ENCODE results near the gene ARHGAP24. TPM values are rescaled to one million over a fixed set of nuclear protein-coding genes. Genes with fewer than 3 reads are reported as not detected.

ARHGAP24 gene
- total and polyA plus RNA-seq, 2 donors (not counting 3 experiments of a cell fraction or from before 2014, with no cell fraction given) = 52.1 to 79.4 TPM

GRCh38 chr4:85884251-85884650, 409.3 kb downstream of the ARHGAP24 start:
- Histone ChIP-seq H3K79me2 (ENCODE audit: control insufficient read depth, insufficient read depth, low read length) (peaks cover 97% of the 10 kb centered on the region), H3K27me3 (ENCODE audit: control insufficient read depth in 2 of 2, insufficient read depth in 2 of 2, low read length in 2 of 2) (no peaks in the 10 kb centered on the region), H3K4me1 (ENCODE audit: control insufficient read depth, extremely low read depth, insufficient read depth, low read length) (peaks cover 12% of the 10 kb centered on the region), H3K36me3 (ENCODE audit: control insufficient read depth in 2 of 2, extremely low read depth in 1 of 2, insufficient read depth in 2 of 2, low read length in 2 of 2) (no peaks in the 10 kb centered on the region), H3K9me1 (replicated peaks; ENCODE audit: control insufficient read depth, extremely low read depth, insufficient read depth, low read length) (no peaks in the 10 kb centered on the region), H3K4me3 (replicated peaks in 1 of 3; ENCODE audit: insufficient read depth in 1 of 3, low read depth in 1 of 3, low read length in 3 of 3) (no peak overlapping the region), H2AFZ (ENCODE audit: low read depth, low read length) (no peak overlapping the region), H3K9ac (replicated peaks; ENCODE audit: extremely low read depth, insufficient read depth, low read length) (no peak overlapping the region), H4K20me1 (replicated peaks; ENCODE audit: control insufficient read depth, extremely low read depth, insufficient read depth, low read length) (peaks cover 9% of the 10 kb centered on the region), H3K4me2 (ENCODE audit: insufficient read depth, low read length) (no peak overlapping the region), H3K27ac (ENCODE audit: insufficient read depth, low read depth, low read length) (no peak overlapping the region), H3K9me3 (replicated peaks; ENCODE audit: control insufficient read depth, insufficient read depth, low read length) (no peaks in the 10 kb centered on the region)
- DNase-seq (ENCODE audit: low read depth, low spot score) = no peak
- TF ChIP-seq POLR2AphosphoS5 (IDR thresholded peaks at IDR 0.05; ENCODE audit: insufficient read depth, low read depth, low read length) = no peak
- ChIA-PET POLR2A (no interaction called here), CTCF (no interaction called here)
- no peak for FAIRE-seq
- intact Hi-C loops (cut with micrococcal nuclease) = no loop called here
- no TSS peak for BruUV-seq (replicated peaks)
- dilution Hi-C loops (cut with MboI; ENCODE audit: extremely low pct_ligation_motif_present, low sequenced_read_pairs) = no loop called here

- DNase-seq (ENCODE audit: low read depth, low spot score) (peak; percentile 26), FAIRE-seq (peak; percentile 71)
- Histone ChIP-seq H3K4me2 (ENCODE audit: insufficient read depth, low read length) (no peak overlapping the region), H4K20me1 (replicated peaks; ENCODE audit: control insufficient read depth, extremely low read depth, insufficient read depth, low read length) (peaks cover 3% of the 10 kb centered on the region), H3K79me2 (ENCODE audit: control insufficient read depth, insufficient read depth, low read length) (peaks cover 94% of the 10 kb centered on the region), H3K9ac (replicated peaks; ENCODE audit: extremely low read depth, insufficient read depth, low read length) (no peak overlapping the region), H2AFZ (ENCODE audit: low read depth, low read length) (no peak overlapping the region), H3K36me3 (ENCODE audit: control insufficient read depth in 2 of 2, extremely low read depth in 1 of 2, insufficient read depth in 2 of 2, low read length in 2 of 2) (no peaks in the 10 kb centered on the region), H3K27ac (ENCODE audit: insufficient read depth, low read depth, low read length) (no peak overlapping the region), H3K4me3 (replicated peaks in 1 of 3; ENCODE audit: insufficient read depth in 1 of 3, low read depth in 1 of 3, low read length in 3 of 3) (no peak overlapping the region), H3K4me1 (ENCODE audit: control insufficient read depth, extremely low read depth, insufficient read depth, low read length) (peaks cover 12% of the 10 kb centered on the region), H3K9me1 (replicated peaks; ENCODE audit: control insufficient read depth, extremely low read depth, insufficient read depth, low read length) (no peaks in the 10 kb centered on the region), H3K27me3 (ENCODE audit: control insufficient read depth in 2 of 2, insufficient read depth in 2 of 2, low read length in 2 of 2) (no peaks in the 10 kb centered on the region), H3K9me3 (replicated peaks; ENCODE audit: control insufficient read depth, insufficient read depth, low read length) (no peaks in the 10 kb centered on the region)
- BruUV-seq (replicated peaks) = no TSS peak
- ChIA-PET POLR2A (no interaction called here), CTCF (interaction anchor here (0.8 to 1.7 kb wide), 5 partner anchors 10 to 90 kb away, joined by 3 to 5 read pairs (median 4); no protein-coding TSS in a partner anchor)
- intact Hi-C loops (cut with micrococcal nuclease) = no loop called here
- no peak for TF ChIP-seq JUN (IDR thresholded peaks at IDR 0.05; ENCODE audit: borderline replicate concordance, insufficient read depth, insufficient read length, low read depth)
- TF ChIP-seq FOS (IDR thresholded peaks at IDR 0.05; ENCODE audit: borderline replicate concordance, insufficient read depth, low read length) = peak; percentile 49
- dilution Hi-C loops (cut with MboI; ENCODE audit: extremely low pct_ligation_motif_present, low sequenced_read_pairs) = no loop called here
Observed at GRCh38 chr4:85886665-85887064, 411.7 kb downstream of the ARHGAP24 start.

All from endothelial cell of umbilical vein (primary cell).